ENCODE results near the gene PLSCR5.
A peak's percentile ranks its signal among the peaks of the same experiment; 100 is the strongest.

The PLSCR5 gene

DNA sequence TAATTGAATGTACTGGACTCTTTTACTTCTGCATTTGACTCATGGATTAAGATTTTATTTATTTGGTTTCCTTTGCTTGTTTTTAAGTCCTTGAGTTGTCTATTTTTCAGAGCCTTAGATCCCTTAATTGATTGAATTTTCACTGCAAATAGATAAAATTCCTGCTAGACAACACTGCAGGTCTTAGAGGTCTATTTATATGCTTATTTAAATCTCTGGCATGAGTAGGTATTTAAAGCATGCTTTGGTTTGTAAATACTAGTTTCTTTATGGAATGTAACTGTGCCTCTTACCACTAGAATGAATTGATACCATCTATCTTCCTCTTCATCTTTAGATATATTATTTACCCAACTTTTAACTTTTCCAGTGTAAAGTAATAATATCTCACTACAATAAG is 20.0 kb downstream of the PLSCR5 start:
- DNase-seq = no peak

DNA sequence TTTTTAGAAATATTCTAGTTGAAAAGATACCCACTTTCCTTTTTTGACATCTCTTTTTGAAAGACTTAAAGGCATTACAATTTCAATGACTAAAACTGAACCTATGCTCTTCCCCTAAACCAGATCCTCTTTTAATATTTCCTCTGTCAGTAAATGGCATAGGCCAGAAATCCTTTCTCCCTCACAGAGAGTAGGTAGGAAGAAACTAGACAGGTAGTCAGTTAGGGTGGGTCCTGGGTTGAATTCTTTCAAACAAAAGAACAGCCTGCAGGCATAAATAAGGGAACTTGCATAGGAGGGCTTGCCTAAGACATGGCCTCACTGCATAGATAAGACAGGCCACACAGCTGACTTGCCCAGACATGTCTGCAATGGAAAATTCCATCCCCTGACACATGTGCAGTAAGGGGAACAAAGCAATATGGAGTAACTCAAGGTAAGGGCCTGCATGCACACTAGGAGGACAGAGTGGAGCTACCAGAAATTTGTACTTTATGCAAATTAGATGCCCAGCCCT is 23.1 kb downstream of the PLSCR5 start:
- no peak for DNase-seq

DNA sequence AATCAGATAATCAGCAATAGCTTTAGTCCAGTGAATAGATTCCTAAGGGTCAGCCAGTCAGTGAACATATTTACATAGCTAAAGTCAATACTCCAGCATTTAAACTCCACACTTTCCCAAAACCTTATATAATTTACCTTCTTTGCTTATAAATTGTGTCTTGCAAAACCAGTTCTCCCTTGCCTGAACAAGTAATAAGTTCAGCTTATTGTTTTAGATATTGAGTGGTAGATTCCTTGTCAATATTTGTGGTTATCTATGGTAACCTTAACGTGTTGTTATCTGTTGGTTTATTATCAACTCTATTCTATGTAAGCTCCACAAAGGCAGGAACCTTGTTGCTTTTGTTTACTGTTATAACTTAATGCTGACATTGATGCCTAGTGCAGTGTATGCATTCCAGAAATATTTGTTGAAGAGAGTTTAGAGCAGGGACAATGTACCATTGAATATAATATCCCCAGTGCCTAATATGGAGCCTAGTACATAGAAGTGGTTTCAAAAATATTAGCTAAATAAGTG is 24.0 kb downstream of the PLSCR5 start:
- no peak for DNase-seq

DNA sequence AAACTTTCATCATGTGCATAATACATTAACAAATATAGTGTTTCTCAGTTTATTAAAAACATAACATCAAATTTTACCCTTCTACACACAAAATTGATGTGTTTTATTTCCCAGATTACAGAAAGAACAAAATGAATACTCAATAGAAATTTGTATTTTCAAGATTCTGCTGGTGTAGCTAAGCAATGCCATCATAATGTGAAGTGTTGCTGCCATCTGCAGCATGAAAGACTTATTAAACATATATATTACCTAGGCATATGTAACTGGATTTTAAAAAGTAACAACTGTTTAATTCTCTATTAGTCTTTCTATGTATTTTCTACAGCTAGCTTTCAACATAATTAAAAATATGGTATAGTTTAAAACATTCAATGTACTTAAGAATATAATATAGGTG is 27.5 kb downstream of the PLSCR5 start:
- DNase-seq = peak; percentile 4 to 25

- DNase-seq = no peak
These were observed 29.5 kb downstream of the PLSCR5 start for GRCh38 chr3:146575636-146576035.

DNA sequence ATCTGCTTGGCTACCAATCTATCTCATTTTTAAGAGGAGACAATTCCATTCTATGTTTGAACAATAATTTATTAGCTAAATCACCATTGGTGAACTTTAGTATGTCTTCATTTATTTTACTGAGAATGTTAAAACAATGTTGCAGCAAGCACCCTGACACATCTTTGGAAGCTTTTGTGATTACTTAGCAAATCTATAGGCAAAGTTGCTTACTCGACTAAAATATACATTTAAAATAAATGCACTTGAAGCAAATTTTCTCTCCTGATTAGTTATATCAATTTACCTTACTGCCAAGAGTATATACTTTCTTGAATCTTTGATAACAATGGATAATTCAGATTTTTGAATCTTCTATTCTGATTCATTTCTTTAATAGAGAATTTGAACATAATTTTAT is 31.0 kb downstream of the PLSCR5 start:
- no peak for DNase-seq

GRCh38 chr3:146569314-146569713 is 35.8 kb downstream of the PLSCR5 start:
- DNase-seq = no peak

- no peak for DNase-seq
These were observed 39.0 kb downstream of the PLSCR5 start for GRCh38 chr3:146566138-146566537.

- no peak for DNase-seq
These were observed 43.3 kb downstream of the PLSCR5 start for GRCh38 chr3:146561879-146562278.

GRCh38 chr3:146561463-146561862 is 43.7 kb downstream of the PLSCR5 start:
- DNase-seq = no peak

DNA sequence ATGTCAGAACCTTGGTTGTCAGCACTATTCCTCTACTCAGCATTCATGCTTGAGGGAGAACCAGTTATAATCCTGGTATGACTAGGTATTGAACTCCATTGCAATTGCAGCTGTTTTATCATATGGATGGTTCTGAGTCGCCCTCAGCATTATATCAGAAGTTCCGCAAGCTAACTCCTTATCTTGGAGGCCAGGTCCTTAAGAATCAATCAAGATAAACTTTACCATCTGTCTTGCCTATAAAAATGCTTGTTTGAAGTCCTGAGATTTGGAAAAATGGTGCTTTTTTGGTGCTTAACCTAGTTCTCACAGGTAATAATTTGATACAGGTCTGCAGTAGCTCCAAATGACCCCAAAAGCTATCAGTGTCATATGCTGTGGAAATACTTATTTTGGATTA is 44.5 kb downstream of the PLSCR5 start:
- no peak for DNase-seq

DNA sequence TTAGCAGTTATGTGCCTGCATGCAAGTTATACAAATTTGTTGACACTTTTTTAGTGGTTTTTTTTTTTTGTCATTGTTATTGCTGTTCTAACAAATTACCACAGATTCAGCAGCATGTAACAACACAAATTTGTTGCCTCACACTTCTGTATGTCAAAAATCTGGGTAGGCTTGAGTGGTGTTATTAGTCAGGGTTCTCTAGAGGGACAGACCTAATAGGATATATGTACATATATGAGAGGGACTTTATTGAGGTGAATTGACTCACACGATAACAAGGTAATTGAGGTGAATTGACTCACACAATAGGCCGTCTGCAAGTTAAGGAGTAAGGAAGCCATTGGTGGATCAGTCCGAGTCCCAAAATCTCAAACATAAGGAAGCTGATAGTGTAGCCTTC is 45.8 kb downstream of the PLSCR5 start:
- no peak for DNase-seq

GRCh38 chr3:146558781-146559180 is 46.4 kb downstream of the PLSCR5 start:
- no peak for DNase-seq

DNA sequence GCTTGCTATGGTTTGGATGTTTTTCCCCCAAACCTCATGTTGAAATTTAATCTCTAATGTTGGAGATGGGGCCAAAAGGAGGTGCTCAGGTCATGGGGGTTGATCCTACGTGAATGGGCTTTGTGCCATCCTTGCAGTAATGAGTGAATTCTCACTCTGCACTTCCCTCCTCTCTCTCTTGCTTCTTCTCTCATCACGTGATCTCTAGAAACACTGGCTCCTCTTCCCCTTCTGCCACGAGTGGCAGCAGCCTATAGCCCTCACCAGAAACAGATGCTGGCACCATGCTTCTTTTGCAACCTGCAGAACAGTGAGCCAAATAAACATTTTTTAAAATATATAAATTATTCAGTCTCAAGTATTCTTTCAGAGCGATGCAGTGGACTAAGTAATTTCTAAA is 47.4 kb downstream of the PLSCR5 start:
- DNase-seq = no peak

DNA sequence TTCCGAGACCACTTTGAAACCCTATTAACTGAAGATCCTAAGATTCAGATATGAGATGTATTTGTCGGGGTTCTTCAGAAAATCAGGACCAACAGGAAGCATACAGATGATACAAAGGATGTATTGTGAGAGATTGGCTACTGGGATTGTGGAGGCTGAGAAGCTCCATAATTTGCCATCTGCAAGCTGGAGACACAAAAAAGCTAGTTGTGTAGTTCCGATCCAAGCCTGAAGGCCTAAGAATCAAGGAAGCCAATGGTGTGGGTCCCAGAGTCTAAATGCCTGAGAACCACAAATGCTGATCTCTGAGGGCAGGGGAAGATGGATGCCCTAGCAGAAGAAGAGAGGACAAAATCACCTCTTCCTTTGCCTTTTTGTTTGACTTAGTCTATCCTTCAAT is 49.8 kb downstream of the PLSCR5 start:
- no peak for DNase-seq

GRCh38 chr3:146554151-146554760 is 50.9 kb downstream of the PLSCR5 start:
- DNase-seq = no peak

DNA sequence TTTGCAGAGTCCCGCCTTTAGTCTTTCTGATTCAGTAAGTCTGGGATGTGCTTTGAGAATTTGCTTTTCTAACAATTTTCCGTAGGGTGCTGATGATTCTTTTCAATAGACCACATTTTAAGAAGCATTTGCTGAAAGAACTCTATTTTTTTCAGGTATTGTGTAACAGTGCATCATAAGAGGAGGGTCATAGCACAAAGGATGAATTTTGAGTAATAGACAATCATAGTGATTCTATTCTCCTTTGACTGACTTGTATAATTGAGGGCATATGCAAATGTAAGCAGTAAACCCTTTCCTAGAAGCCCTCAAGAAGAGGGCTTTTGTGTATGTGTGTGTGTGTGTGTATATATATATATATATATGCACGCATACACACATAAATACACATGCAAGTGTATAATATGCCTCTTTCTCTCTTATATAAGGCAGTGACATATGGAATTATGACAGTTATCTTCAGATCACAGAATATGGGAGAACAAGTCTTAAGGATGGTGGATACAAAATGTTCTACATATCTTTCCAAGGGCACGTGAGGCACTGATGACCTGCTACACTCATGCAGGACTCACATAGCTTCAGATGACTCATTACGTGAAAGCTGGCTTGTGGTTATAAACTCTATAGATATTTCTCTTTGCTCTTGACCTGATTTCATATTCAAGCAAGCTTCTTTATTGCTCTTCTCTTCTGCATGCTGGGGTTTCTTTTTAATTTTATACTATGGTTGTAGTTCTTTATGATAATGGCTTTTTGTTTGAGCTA is 54.2 kb downstream of the PLSCR5 start:
- DNase-seq = no peak

- no peak for DNase-seq
These were observed 55.0 kb downstream of the PLSCR5 start for GRCh38 chr3:146550070-146550615.

DNA sequence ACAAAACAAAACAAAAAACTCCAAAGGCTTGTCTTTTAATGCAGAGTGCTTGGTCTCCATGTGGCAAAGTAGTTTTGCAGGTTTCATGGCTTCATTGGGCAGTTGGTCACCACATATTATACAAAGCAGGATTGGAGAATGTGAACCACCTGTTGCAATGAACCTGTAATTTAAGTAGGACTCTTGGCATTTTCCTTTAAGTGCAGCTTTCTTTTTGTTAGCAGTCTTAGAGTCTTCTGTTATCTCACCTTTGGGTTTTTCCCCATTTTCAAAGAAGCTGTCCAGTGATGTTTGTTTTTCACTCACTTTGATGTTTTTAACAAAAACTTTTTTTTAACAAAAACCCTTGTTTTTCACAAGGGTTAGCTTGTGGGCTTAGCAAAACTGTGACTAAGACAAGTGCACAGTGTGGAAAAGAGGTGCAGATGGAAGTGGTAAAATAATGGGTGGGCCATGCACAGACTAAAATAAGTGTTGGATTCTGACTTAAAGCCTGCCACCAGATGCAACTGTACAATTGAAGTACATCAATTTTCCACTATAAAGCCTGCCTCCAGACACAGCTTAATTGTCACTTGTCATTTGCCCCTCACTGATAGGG is 57.8 kb downstream of the PLSCR5 start:
- DNase-seq = no peak

GRCh38 chr3:146546366-146546965 is 58.7 kb downstream of the PLSCR5 start:
- no peak for DNase-seq

DNA sequence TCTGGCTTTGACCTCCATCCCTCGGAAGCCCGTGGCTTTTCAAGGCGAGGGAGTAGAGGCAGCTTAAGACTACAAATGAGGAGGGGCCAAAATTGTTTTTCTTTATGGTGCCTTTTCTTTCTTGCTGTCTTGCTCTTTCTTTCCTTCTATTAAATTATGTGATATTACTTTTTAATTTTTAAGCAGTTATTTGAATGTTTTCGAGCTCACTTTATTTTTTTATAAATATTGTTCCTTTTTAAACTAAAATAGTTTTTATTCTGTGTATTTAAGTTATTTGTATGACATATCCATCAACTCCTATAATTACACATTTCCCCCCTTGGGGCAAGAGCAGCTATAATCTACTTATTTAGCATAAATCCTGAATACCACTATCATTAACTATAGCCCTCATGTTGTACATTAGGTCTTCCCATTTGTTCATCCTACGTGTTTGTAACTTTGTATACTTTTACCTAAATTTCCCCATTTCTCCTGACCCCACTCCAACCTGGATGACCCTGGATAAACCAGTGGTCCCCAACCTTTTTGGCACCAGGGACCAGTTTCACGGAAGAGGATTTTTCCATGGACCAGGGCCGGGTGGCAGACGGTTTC is 60.1 kb downstream of the PLSCR5 start:
- DNase-seq = no peak

DNA sequence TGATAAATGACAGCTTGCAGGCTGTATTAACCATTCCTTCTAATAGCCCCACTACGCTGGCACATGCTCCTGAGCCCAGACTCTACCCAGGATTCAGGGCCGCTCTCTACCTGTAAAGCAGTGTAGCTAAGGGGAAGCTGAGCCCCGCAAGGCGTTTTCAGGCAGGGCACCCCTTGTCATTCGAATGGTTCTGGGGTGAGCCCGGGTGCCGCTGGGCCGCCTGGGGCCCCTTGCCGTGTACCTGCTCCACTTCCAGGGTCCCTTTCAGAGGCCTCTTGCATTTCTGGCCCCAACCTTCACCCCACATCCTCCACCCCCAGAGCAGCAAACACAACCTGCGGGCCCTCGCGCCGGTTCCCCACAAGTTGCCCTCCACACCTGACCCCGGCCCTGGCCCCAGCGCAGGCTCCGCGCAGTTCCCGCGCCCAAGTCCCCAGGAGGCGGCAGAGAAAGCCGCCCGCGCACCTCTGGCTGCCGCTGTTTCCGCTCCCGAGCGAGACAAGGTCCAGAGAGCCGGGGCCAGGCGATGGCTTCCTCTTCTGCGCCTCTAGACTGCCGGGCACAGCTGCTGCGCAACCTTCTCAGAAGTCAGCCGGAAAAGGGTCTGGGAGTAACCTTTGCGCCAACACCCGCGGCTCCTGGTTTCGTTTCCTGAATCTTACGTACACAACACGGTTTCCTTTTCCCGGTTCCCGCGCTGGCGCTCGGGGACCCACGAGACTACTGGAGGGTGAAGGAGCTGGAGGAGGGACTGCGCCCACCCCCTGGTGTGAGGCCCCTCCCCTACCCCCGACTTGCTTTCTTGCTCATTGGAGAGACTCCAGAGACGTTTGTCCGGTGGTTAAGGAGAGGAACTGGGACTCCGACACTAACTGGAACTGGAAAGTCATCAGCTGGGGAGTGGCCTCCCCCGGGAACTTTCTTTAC is 60.9 kb downstream of the PLSCR5 start, which contains the start of gene PLSCR1:
PLSCR1 (minus strand) TSS at position 606 of the 927 bp plus-strand sequence. CDS start 8,055 bp downstream, outside the sequence.
- peak; percentile 82 to 86 for DNase-seq

Measured in activated CD4-positive, alpha-beta T cell treated with anti-CD3 and anti-CD28 coated beads, Interleukin-2, amount 50 U/mL, for 48 hours (primary cell).